Neural cell (in vitro differentiated cells): Measurements from ENCODE around the gene HPSE2. TPM values are rescaled to one million over a fixed set of nuclear protein-coding genes. Genes with fewer than 3 reads are reported as not detected.

Experiments used
- H2AFZ ChIP-seq: fragments of 200-600, 300-800 bp; sonication (generic), shearing (Covaris generic); 2 replicates; pipeline ENCODE4 v1.6.0; 2014; ENCODE audit warnings: low read depth, mild to moderate bottlenecking, antibody characterized with exemption, low read length, moderate library complexity
- H3F3A ChIP-seq: fragments of 200-600 bp; shearing (Covaris generic); 2 replicates; pipeline ENCODE4 v1.6.1; 2016; ENCODE audit warnings: mild to moderate bottlenecking, moderate library complexity, mixed read lengths, antibody characterized with exemption, low read length; ENCODE audit not compliant: insufficient read depth, poor library complexity, severe bottlenecking
- H3K27ac ChIP-seq: fragments of 200-600, 300-800 bp; sonication (generic), shearing (Covaris generic); 2 replicates; pipeline ENCODE4 v1.5.1; 2014; ENCODE audit warnings: mild to moderate bottlenecking, low read length, moderate library complexity
- H3K27me3 ChIP-seq: fragments of 300-800, 200-600 bp; sonication (generic), shearing (Covaris generic); 2 replicates; pipeline ENCODE4 v1.6.0; 2014; ENCODE audit warnings: mild to moderate bottlenecking, low read depth, low read length, moderate library complexity; ENCODE audit not compliant: insufficient read depth
- H3K36me3 ChIP-seq: fragments of 300-800, 200-600 bp; sonication (generic), shearing (Covaris generic); 2 replicates; pipeline ENCODE4 v1.5.1; 2014; ENCODE audit warnings: mild to moderate bottlenecking, antibody characterized with exemption, low read length, moderate library complexity; ENCODE audit not compliant: insufficient read depth
- H3K4me2 ChIP-seq: fragments of 300-800, 200-600 bp; sonication (generic), shearing (Covaris generic); 2 replicates; pipeline ENCODE4 v1.6.0; 2014; ENCODE audit warnings: mild to moderate bottlenecking, low read length
- H3K4me3 ChIP-seq: fragments of 300-800, 200-600 bp; sonication (generic), shearing (Covaris generic); 2 replicates; pipeline ENCODE4 v1.5.1; 2014; ENCODE audit warnings: mild to moderate bottlenecking, low read length, moderate library complexity
- H3K79me2 ChIP-seq: fragments of 200-600 bp; shearing (Covaris generic); replicated peaks from 2 replicates; pipeline ENCODE4 v1.6.0; 2014; ENCODE audit warnings: mild to moderate bottlenecking, low read length, moderate library complexity; ENCODE audit not compliant: insufficient read depth
- H3K9ac ChIP-seq: fragments of 300-800, 200-600 bp; sonication (generic), shearing (Covaris generic); 2 replicates; pipeline ENCODE4 v1.6.1; 2016; ENCODE audit warnings: mild to moderate bottlenecking, low read length, mixed read lengths
- H3K9me2 ChIP-seq: fragments of 200-600 bp; shearing (Covaris generic); 2 replicates; pipeline ENCODE4 v1.6.1; 2016; ENCODE audit warnings: mild to moderate bottlenecking, low read length, mixed read lengths; ENCODE audit not compliant: insufficient read depth
- H3K9me3 ChIP-seq: fragments of 200-600, 300-800 bp; sonication (generic), shearing (Covaris generic); 2 replicates; pipeline ENCODE4 v1.6.1; 2016; ENCODE audit warnings: mild to moderate bottlenecking, mixed run types, low read length, moderate library complexity, mixed read lengths
- H4K20me1 ChIP-seq: fragments of 200-600 bp; shearing (Covaris generic); 2 replicates; pipeline ENCODE4 v1.6.1; 2016; ENCODE audit warnings: mild to moderate bottlenecking, mixed run types; ENCODE audit not compliant: insufficient read depth
- CTCF ChIP-seq: fragments of 450-650 bp; IDR thresholded peaks from 2 replicates; pipeline ENCODE4 v1.5.1; 2014; ENCODE audit warnings: antibody characterized with exemption, mild to moderate bottlenecking, moderate library complexity; ENCODE audit not compliant: poor library complexity, severe bottlenecking
- EP300 ChIP-seq: fragments of 450-650 bp; conservative IDR thresholded peaks from 2 replicates; pipeline ENCODE4 v1.6.1; 2014; ENCODE audit warnings: antibody characterized with exemption, mild to moderate bottlenecking, moderate library complexity; ENCODE audit not compliant: poor library complexity, severe bottlenecking
- EZH2 ChIP-seq: fragments of 200-600, 300-800 bp; shearing (Covaris generic), sonication (generic); IDR thresholded peaks from 2 replicates; pipeline ENCODE4 v1.6.1; 2014; ENCODE audit warnings: antibody characterized with exemption, low read length, borderline replicate concordance, mild to moderate bottlenecking; ENCODE audit not compliant: insufficient read depth, poor library complexity, severe bottlenecking
- MXI1 ChIP-seq: fragments of 450-650 bp; conservative IDR thresholded peaks from 2 replicates; pipeline ENCODE4 v1.6.1; 2014; ENCODE audit warnings: antibody characterized with exemption, mild to moderate bottlenecking; ENCODE audit not compliant: poor library complexity, severe bottlenecking
- POLR2AphosphoS5 ChIP-seq: IDR thresholded peaks from 2 replicates; pipeline ENCODE4 v1.6.1; 2012
- RAD21 ChIP-seq: fragments of 450-650 bp; conservative IDR thresholded peaks from 2 replicates; pipeline ENCODE4 v1.6.1; 2014; ENCODE audit warnings: antibody characterized with exemption, mild to moderate bottlenecking, moderate library complexity
- REST ChIP-seq: IDR thresholded peaks from 2 replicates; pipeline ENCODE4 v1.6.1; 2012; ENCODE audit warnings: borderline replicate concordance
- SMC3 ChIP-seq: fragments of 450-650 bp; conservative IDR thresholded peaks from 2 replicates; pipeline ENCODE4 v1.6.1; 2014; ENCODE audit warnings: antibody characterized with exemption, mild to moderate bottlenecking, moderate library complexity; ENCODE audit not compliant: poor library complexity
- TAF1 ChIP-seq: IDR thresholded peaks from 2 replicates; pipeline ENCODE4 v1.6.1; 2012; ENCODE audit warnings: low read depth
- polyA plus RNA-seq: library from polyadenylated mRNA; depleted of rRNA; stranded (reverse); fragments of >200 nt; gene quantifications from 2 replicates; pipeline ENCODE4 v1.2.3, GENCODE V29; 2014

Gene HPSE2
- polyA plus RNA-seq, 1 donor from 2014 or later = not detected

GRCh38 chr10:98433881-98434732, 801.5 kb downstream of the HPSE2 start:
- H3K4me2 ChIP-seq = no peak overlapping the region
- no peaks in the 10 kb centered on the region for H3K79me2 ChIP-seq
- H3F3A ChIP-seq = no peaks in the 10 kb centered on the region
- no peak overlapping the region for H2AFZ ChIP-seq
- H3K27ac ChIP-seq = no peak overlapping the region
- no peak overlapping the region for H3K4me3 ChIP-seq
- H3K27me3 ChIP-seq = no peaks in the 10 kb centered on the region
- no peaks in the 10 kb centered on the region for H3K9me3 ChIP-seq
- H3K36me3 ChIP-seq = no peaks in the 10 kb centered on the region
- no peaks in the 10 kb centered on the region for H3K9me2 ChIP-seq
- H4K20me1 ChIP-seq = no peaks in the 10 kb centered on the region
- TF ChIP-seq CTCF (no peak), SMC3 (no peak), REST (no peak), MXI1 (no peak), TAF1 (no peak), POLR2AphosphoS5 (no peak), RAD21 (no peak), EZH2 (no peak), EP300 (no peak)
- no peak overlapping the region for H3K9ac ChIP-seq

- Histone ChIP-seq H3K4me2 (no peak overlapping the region), H4K20me1 (no peaks in the 10 kb centered on the region), H3F3A (no peaks in the 10 kb centered on the region), H2AFZ (no peak overlapping the region), H3K27ac (no peak overlapping the region), H3K9me3 (no peaks in the 10 kb centered on the region), H3K79me2 (no peaks in the 10 kb centered on the region), H3K9ac (no peak overlapping the region), H3K27me3 (no peaks in the 10 kb centered on the region), H3K9me2 (no peaks in the 10 kb centered on the region), H3K4me3 (no peak overlapping the region), H3K36me3 (no peaks in the 10 kb centered on the region)
- no peak for TF ChIP-seq SMC3
- no peak for TF ChIP-seq EP300
- TF ChIP-seq EZH2 = no peak
- TF ChIP-seq MXI1 = no peak
- TF ChIP-seq POLR2AphosphoS5 = no peak
- no peak for TF ChIP-seq CTCF
- TF ChIP-seq REST = no peak
- TF ChIP-seq RAD21 = no peak
- TF ChIP-seq TAF1 = no peak
These were observed 802.3 kb downstream of the HPSE2 start for GRCh38 chr10:98433371-98433770.
